ENCODE data around the gene GNAS.

- TF ChIP-seq CTCF (IDR thresholded peaks at IDR 0.05), result no peak
- no peak for TF ChIP-seq POLR2A (IDR thresholded peaks at IDR 0.05)
Measured at GRCh38 chr20:58816957-58817651, 35.4 kb upstream of the GNAS start.

Data from esophagus squamous epithelium (tissue), 4 donors.